Testis (tissue), 3 donors: Measurements from ENCODE around the gene COL4A2. TPM values are rescaled to one million over a fixed set of nuclear protein-coding genes. Genes with fewer than 3 reads are reported as not detected.

Source experiments
- DNase-seq: peaks from one replicate; pipeline ENCODE4 v3.0.0-alpha.2; 2019
- H3K27ac ChIP-seq, 2 donors: fragments of 200-600 bp; sonication (generic); one replicate each; pipeline ENCODE4 v1.5.1; 2019
- H3K27me3 ChIP-seq: fragments of 200-600 bp; sonication (generic); one replicate; pipeline ENCODE4 v1.5.1; 2019
- H3K36me3 ChIP-seq: fragments of 200-600 bp; sonication (generic); one replicate; pipeline ENCODE4 v1.5.1; 2017; ENCODE audit warnings: low read depth; ENCODE audit errors: missing control alignments
- H3K4me1 ChIP-seq: fragments of 200-600 bp; sonication (generic); one replicate; pipeline ENCODE4 v1.5.1; 2019
- H3K4me3 ChIP-seq, 2 donors: fragments of 200-600 bp; sonication (generic); one replicate each; pipeline ENCODE4 v1.5.1; 2017 to 2019
- H3K9me3 ChIP-seq: fragments of 200-600 bp; sonication (generic); one replicate; pipeline ENCODE4 v1.5.1; 2017
- POLR2A ChIP-seq: fragments of 450-650 bp; IDR thresholded peaks from one replicate; pipeline ENCODE4 v1.6.1; 2017; ENCODE audit warnings: antibody characterized with exemption, mild to moderate bottlenecking, moderate library complexity
- WGBS, 2 donors: methylation state at CpG; one replicate each; pipeline ENCODE4 v1.1.5; 2018; 5-methylcytosine and 5-hydroxymethylcytosine counted together
- intact Hi-C: fragments of 100-400 bp; cut with DNase I; formaldehyde crosslinking; loops from one replicate; pipeline ENCODE4 v1.15.1; 2023; ENCODE audit warnings: low total_unique reads
- polyA plus RNA-seq: library from polyadenylated mRNA; stranded (reverse); fragments of 350-450 nt; fragmentation: Illumina TruSeq; extraction: RNeasy Lipid Tissue Mini Kit (QIAGEN cat#74804); gene quantifications from one replicate; pipeline ENCODE4 v1.2.3, GENCODE V29; 2014; ENCODE audit warnings: low read depth, low replicate concordance; ENCODE audit not compliant: insufficient read depth
- total RNA-seq, 2 donors: library from RNA; depleted of rRNA; stranded (reverse); fragments of >200 nt; gene quantifications; one replicate each; pipeline ENCODE4 v1.2.3, GENCODE V29; 2016
- TF ChIP-seq, protein P1 (sequence below), 3 experiments: fragments of 450-650 bp in 2 of 3; fragments of 200-600 bp in 1 of 3; sonication (generic) in 1 of 3; IDR thresholded peaks; one replicate each; pipeline ENCODE4 v1.5.1; 2016 to 2019; ENCODE audit warnings: antibody characterized with exemption in 3 of 3, mild to moderate bottlenecking in 2 of 3, moderate library complexity in 1 of 3

The COL4A2 gene
- total and polyA plus RNA-seq, 3 donors from 2014 or later = 69.1 to 89.9 (median 81.0) TPM

DNA sequence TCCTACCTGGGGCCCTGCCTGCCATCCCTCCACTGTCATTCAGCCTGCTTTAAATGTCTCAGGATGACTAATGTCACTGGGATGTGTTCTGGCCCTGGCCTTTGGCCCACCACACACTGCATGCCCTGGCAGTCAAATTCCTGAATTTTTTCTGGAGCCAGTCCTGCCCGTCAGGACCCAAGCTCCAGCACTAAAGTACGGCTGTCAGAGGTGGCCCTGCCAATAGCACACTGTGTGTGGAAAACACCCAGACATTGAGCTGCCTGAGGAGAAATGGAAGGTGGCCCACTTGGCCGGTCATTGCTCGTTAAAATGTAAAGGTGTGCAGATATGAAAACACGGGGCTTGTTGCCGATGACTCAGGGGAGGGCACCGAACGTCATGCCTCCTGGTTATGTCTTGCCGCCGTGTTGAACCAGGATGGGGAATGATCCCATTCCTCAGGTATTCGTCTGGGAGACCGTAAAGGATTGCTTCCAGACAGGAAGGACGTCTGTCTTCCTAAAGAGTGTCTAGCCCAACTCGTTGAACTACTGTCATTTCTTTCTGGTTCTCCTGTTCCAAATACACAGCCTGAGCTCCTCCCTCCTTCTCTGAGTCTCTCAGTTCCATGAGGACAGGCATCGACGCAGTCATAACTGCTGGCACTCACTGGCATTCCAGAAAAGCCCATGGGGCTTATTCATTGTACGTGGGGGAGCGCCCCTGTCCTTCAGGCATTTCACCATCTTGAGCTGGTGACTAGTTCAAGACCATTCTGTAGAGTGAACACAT is 40.6 kb downstream of the COL4A2 start:
- no peaks in the 10 kb centered on the region for H3K27me3 ChIP-seq
- intact Hi-C loops = loop anchor here (10.0 kb wide), 1 partner anchor 57 kb away; no protein-coding TSS in a partner anchor
- no peak for TF ChIP-seq POLR2A
- TF ChIP-seq, protein P1, sequence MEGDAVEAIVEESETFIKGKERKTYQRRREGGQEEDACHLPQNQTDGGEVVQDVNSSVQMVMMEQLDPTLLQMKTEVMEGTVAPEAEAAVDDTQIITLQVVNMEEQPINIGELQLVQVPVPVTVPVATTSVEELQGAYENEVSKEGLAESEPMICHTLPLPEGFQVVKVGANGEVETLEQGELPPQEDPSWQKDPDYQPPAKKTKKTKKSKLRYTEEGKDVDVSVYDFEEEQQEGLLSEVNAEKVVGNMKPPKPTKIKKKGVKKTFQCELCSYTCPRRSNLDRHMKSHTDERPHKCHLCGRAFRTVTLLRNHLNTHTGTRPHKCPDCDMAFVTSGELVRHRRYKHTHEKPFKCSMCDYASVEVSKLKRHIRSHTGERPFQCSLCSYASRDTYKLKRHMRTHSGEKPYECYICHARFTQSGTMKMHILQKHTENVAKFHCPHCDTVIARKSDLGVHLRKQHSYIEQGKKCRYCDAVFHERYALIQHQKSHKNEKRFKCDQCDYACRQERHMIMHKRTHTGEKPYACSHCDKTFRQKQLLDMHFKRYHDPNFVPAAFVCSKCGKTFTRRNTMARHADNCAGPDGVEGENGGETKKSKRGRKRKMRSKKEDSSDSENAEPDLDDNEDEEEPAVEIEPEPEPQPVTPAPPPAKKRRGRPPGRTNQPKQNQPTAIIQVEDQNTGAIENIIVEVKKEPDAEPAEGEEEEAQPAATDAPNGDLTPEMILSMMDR (IDR thresholded peaks at IDR 0.05) = no peak
- no peaks in the 10 kb centered on the region for H3K36me3 ChIP-seq
- H3K4me3 ChIP-seq = no peak overlapping the region
- H3K9me3 ChIP-seq = no peaks in the 10 kb centered on the region
- peaks cover 6% of the 10 kb centered on the region for H3K4me1 ChIP-seq
- 68 to 72% methylated on average over 18 of the region's 18 CpGs for WGBS, 2 donors
- DNase-seq = no peak
- H3K27ac ChIP-seq = peak overlapping the region in 1 of 2 donors; percentile 31

GRCh38 chr13:110348309-110349105 is 41.4 kb downstream of the COL4A2 start:
- intact Hi-C loops = loop anchor here (10.0 kb wide), 1 partner anchor 56 kb away; no protein-coding TSS in a partner anchor
- Histone ChIP-seq H3K27me3 (no peaks in the 10 kb centered on the region), H3K4me1 (peaks cover 6% of the 10 kb centered on the region), H3K4me3 (no peak overlapping the region), H3K27ac (peak overlapping the region in 1 of 2 donors; percentile 31), H3K36me3 (no peaks in the 10 kb centered on the region), H3K9me3 (no peaks in the 10 kb centered on the region)
- no peak for TF ChIP-seq POLR2A
- TF ChIP-seq, protein P1 (IDR thresholded peaks at IDR 0.05) = no peak
- 34 to 45% methylated on average over 8 of the region's 8 CpGs for WGBS, 2 donors
- DNase-seq = no peak

- peaks cover 6% of the 10 kb centered on the region for H3K4me1 ChIP-seq
- intact Hi-C loops = loop anchor here (10.0 kb wide), 1 partner anchor 56 kb away; no protein-coding TSS in a partner anchor
These were observed 42.2 kb downstream of the COL4A2 start for GRCh38 chr13:110349239-110349638.

GRCh38 chr13:110350049-110350448 is 43.0 kb downstream of the COL4A2 start:
- peaks cover 6% of the 10 kb centered on the region for H3K4me1 ChIP-seq
- intact Hi-C loops = no loop called here
- no peak overlapping the region for H3K27ac ChIP-seq
- DNase-seq = no peak
- H3K9me3 ChIP-seq = no peaks in the 10 kb centered on the region
- H3K27me3 ChIP-seq = no peaks in the 10 kb centered on the region
- 94 to 100% methylated on average over 1 of the region's 1 CpG for WGBS, 2 donors
- no peaks in the 10 kb centered on the region for H3K36me3 ChIP-seq
- TF ChIP-seq POLR2A = no peak
- TF ChIP-seq, protein P1 (IDR thresholded peaks at IDR 0.05) = no peak
- no peak overlapping the region for H3K4me3 ChIP-seq

More at GRCh38 chr13:110349239-110349638, 42.2 kb downstream of the COL4A2 start:
- no peaks in the 10 kb centered on the region for H3K9me3 ChIP-seq
- peak overlapping the region in 1 of 2 donors; percentile 31 for H3K27ac ChIP-seq
- no peak overlapping the region for H3K4me3 ChIP-seq
- no peaks in the 10 kb centered on the region for H3K36me3 ChIP-seq
- 82 to 84% methylated on average over 5 of the region's 5 CpGs for WGBS, 2 donors
- DNase-seq = no peak
- H3K27me3 ChIP-seq = no peaks in the 10 kb centered on the region
- TF ChIP-seq, protein P1 (IDR thresholded peaks at IDR 0.05) = no peak
- TF ChIP-seq POLR2A = no peak
